HG02884 (cell line): Measurements from ENCODE around the gene ACTR10.
A peak's percentile ranks its signal among the peaks of the same experiment; 100 is the strongest.

Source experiments
- ATAC-seq: cut with Tn5 transposase; IDR thresholded peaks from one replicate; pipeline ENCODE4 v1.9.1; 2021; ENCODE audit warnings: mild to moderate bottlenecking, moderate library complexity; ENCODE audit not compliant: unreplicated experiment

Gene ACTR10

GRCh38 chr14:58278177-58278576, 78.2 kb downstream of the ACTR10 start:
- ATAC-seq = no peak

GRCh38 chr14:58280954-58281787, 81.2 kb downstream of the ACTR10 start:
- ATAC-seq = peak; percentile 79

GRCh38 chr14:58281969-58282368, 82.0 kb downstream of the ACTR10 start:
- ATAC-seq = no peak

GRCh38 chr14:58282925-58283593, 83.1 kb downstream of the ACTR10 start:
- ATAC-seq = no peak

GRCh38 chr14:58283730-58284129, 83.8 kb downstream of the ACTR10 start:
- ATAC-seq = no peak

GRCh38 chr14:58285132-58285531, 85.2 kb downstream of the ACTR10 start:
- no peak for ATAC-seq
